HG02852 (cell line): ENCODE data around the gene SRXN1.

Experiments used
- ATAC-seq: cut with Tn5 transposase; IDR thresholded peaks from one replicate; pipeline ENCODE4 v1.9.1; 2021; ENCODE audit warnings: mild to moderate bottlenecking, moderate library complexity; ENCODE audit not compliant: unreplicated experiment

The SRXN1 gene

GRCh38 chr20:609371-609964 is 43.5 kb downstream of the SRXN1 start:
- no peak for ATAC-seq

- no peak for ATAC-seq
These were observed 44.0 kb downstream of the SRXN1 start for GRCh38 chr20:608970-609369.

DNA sequence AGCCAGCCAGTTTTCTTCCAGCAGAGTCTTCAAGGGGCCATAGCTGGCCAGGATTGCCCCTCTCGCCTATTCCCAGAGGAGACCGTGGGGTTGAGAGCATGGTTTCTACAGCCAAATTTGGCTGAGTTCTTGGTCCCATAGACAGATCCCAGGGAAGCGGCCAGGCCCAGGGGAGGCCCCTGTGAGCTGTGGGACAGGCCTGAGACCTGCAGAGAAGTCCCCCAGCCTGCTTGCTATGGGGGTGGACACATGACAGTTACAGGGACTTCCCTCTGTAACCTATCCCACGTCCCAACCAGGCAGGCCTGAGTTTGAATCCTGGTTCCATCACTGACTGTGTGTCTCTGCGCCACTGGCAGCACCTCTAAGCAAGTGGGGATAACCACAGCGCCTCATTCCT is 45.5 kb downstream of the SRXN1 start:
- no peak for ATAC-seq

- ATAC-seq, result no peak
These were observed 47.8 kb downstream of the SRXN1 start for GRCh38 chr20:605237-605636.

DNA sequence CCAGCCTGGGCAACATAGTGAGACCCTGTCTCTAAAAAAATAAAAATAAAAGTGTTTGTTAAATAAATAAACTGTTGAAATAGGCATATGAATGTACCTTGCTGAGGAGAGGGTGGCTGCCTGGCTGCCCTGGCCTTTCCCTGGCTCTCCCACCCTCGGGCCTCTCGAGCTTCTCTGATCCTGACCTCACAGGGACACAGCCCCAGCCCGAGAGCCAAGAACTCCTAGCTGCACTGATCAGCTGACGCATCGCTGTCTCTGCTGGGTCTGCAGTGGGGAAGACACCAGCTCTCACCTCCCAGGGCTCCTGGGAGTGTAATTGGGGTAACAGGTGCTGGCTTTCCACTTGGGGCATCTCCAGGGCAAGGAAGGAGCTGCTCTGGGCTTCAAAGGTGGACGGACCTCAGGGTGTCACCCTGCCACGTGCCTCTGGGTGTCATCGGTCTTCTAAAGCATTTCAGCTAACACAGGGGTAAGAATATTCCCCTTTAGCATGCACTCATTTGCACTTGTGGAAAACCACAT is 49.8 kb downstream of the SRXN1 start:
- ATAC-seq, result no peak

- ATAC-seq, result no peak
These were observed 50.7 kb downstream of the SRXN1 start for GRCh38 chr20:602111-602970.

- no peak for ATAC-seq
These were observed 52.3 kb downstream of the SRXN1 start for GRCh38 chr20:600736-601135.

DNA sequence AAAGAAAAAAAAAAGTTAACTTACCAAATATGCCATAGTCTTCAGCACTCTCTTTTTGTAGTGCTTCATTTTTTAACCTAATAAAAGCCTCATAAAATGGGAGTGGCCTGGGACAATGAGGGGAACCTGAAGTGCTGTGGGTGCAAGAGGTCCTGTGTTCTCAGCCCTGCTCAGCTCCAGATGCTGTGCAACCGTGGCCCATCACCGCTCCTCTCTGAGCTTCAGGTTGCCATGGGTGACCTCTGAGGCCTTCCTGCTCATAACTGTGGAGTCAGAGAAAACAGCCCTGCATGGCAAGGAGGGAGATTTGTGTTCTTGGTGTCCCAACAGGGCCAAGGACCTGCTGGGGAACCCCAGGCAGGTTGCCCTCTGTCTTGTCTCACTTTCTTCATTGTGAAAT is 52.9 kb downstream of the SRXN1 start:
- ATAC-seq, result no peak

- ATAC-seq, result no peak
These were observed 54.7 kb downstream of the SRXN1 start for GRCh38 chr20:598133-598850.

GRCh38 chr20:597560-597959 is 55.4 kb downstream of the SRXN1 start:
- ATAC-seq, result no peak
